ENCODE results near the gene VAT1L.

The VAT1L gene

DNA sequence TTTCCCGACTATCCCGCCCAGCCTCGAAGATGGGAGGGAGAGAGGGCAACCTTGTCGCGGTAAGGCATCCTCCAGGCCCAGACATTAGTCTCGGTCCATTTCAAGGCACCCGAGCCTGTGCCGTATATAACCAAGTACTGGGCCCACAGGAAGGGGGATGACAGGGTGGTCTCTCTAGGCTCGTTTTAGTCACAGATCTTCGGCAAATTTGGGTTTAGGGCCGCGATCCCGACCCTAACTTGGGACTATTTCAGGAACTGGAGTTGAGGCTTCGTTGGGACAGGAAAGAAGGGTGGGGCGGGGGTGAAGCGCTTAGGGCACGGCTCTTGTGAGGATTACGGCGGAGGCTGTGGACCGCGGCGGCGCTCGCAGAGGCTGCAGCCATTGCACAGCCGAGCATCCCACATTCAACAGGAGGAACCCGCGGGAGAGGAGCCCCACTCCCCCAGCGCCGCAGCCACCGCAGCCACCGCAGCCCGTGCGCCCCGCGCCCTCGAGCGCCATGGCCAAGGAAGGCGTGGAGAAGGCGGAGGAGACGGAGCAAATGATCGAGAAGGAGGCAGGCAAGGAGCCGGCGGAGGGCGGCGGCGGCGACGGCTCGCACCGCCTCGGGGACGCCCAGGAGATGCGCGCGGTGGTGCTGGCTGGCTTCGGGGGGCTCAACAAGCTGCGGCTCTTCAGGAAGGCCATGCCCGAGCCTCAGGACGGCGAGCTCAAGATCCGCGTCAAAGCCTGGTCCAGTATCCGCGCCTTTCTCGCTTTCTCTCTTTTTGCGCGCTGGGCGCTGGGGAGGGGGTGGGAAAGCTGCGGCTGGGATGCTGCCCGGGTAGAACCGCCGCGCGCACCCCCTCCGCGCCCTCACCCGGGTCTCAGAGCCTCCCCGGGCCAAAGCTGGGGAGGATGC is at the start of gene VAT1L:
VAT1L (plus strand) TSS at position 384 of the 904 bp plus-strand sequence; CDS start at position 503, 119 bp downstream.
- DNase-seq: peak; percentile 72

DNA sequence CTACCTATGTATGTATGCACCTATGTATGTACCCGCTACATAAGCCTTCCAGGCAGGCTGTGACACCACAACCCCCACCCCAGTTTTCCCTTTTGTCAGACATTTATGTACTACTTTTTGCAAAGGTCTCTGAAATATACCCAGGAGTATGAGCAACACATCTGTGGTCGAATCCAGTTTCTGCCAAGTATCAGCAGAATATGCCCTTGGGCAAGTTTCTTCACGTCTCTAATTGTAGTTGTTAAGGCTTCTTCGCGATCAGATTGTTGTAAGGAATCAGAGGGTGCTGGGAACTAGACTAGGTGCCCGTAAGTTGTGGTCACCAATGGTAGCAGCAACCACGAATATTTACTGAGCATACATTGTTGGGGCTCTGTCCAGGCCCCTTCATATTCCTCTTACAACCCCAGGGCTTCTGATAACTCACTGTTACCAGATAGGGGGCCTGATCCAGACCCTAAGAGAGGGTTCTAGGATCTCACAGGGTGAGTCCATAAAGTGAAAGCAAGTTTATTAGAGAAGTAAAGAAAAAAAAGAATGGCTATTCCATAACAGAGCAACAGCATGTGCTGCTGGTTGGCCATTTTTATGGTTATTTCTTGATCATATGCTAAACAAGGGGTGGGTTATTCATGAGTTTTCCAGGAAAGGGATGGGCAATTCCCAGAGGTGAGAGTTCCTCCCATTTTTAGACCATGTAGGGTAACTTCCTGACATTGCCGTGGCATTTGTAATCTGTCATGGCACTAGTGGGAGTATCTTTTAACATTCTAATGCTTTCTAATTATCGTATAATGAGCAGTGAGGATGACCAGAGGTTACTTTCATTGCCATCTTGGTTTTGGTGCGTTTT is 49.4 kb upstream of the VAT1L start:
- DNase-seq: no peak

GRCh38 chr16:77739559-77739892 is 48.8 kb upstream of the VAT1L start:
- no peak for DNase-seq

DNA sequence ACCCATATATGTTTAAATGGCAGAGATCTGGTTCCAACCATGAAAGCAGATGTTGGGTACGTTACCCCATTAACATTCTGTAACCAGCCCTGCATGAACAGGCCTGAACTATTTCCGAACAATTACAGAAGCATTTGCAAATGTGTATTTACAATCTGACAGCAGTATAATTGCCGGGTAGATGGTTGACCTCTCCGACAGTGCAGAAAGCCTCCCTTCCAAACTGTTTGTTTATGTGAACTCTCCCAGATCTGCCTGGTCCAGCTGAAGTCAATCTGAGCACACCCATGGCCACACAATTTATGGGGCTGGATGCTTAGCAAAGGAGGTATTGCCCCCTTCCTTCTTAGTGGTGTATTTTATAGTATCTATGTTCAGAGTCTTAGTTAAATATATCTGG is 44.2 kb upstream of the VAT1L start:
- DNase-seq: no peak

DNA sequence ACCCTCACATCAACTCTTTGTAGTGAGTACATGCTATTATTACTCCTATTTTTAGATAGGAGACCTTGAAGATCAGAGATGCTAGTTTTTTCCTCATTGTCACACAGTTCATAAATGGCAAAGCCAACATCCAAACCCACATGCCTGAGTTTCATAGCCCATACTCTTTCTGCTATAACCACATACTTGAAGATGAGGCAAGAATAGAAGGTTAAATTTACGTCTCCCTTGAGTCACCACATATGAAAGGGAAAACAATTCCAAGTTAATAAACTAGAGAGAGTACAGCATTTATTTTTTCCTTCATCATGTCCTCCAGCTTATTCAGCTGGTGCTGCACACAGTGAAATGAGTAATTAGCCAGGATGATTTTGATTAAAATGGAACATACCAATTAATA is 42.4 kb upstream of the VAT1L start:
- no peak for DNase-seq

DNA sequence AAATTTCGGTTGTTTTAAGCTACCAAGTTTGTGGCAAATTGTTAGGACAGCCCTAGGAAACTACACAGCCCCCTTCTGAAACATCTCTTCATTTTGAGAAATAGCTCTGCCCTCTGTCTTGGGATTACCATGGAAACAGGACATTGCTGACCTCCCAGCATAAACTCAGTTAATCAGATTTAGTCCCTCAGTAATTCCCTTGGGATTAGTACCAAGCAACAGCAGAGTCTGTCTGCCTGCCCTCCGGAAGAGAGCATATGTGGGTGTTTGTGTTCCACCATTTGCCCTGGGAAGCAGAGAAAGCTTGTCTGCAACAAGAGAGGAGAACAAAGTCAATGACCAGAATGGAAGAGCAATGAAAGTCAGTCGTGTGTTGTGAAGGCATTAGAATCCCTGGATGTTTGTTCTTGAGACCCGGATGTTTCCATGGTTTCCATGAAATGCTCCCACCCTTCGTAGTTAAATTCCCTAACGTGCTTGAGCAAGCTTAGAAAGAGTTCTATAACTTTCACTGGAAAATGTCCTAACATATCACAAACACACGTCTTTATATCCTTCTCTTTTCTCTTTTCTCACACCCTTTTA is 39.9 kb upstream of the VAT1L start:
- DNase-seq: no peak

DNA sequence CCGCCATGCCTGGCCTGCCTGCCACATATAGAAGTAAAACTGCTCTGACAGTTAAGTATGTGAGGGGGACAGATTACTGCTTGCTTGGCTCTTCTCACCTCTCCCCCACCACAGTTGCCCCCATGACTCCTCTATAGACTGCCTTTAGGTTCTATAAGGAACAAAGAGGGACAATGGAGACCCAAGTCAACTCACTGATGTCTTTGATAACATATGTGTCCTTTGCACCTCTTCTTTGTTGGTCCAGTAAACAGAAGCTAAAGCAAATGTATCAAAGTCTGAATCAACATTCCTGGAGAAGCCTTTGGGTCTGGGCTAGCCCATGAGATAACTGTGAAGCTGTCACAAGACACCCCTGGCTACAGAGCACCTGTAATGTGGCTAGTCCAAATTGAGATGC is 38.9 kb upstream of the VAT1L start:
- no peak for DNase-seq

DNA sequence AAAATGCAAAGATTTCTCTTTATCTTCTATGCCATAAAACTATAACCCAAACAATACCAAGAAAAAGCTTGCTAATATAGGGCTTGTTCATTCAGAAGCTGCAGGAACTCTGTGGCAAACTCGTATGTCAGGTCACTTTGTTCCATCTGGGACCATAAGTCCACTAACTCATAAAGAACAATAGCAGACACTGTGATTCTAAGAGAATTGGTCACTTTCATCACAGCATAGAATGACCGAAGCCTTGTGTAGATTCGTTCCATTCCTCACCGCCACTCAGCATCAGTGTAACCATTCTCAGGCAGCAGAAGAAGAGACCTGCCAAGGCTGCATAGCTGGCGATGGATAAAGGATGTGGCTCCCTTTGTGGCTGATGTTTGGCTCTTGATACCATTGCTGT is 30.3 kb upstream of the VAT1L start:
- no peak for DNase-seq

DNA sequence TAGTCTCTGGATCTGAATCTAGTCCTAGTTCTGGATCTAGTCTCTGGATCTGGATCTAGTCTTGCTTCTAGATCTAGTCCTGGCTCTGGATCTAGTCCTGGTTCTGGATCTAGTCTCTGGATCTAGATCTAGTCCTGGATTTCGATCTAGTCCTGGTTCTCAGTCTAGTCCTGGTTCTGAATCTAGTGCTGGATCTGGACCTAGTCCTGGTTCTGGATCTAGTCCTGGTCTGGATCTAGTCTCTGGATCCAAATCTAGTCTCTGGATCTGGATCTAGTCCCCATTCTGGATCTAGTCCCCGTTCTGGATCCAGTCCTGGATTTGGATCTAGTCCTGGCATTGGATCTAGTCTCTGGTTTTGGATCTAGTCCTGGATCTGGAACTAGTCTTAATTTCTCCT is 29.9 kb upstream of the VAT1L start:
- no peak for DNase-seq

DNA sequence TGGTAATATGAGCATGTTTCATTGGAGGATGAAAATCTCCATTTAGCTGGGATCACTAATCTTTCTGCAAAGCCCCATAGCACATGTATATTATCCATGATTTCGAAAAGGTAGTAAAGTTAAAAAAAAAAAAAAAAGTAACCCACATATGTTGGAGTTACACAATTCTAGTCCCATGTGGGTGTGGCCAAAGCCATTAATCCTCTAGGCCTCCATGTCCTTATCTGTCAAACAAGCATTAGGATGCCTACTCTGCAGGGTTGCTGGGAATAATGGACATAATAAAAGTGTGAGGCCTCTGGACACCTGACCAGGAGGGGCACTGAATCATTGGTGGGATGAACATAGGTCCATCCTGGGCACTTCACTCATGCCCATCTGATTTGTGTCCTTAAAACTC is 29.2 kb upstream of the VAT1L start:
- DNase-seq: no peak

DNA sequence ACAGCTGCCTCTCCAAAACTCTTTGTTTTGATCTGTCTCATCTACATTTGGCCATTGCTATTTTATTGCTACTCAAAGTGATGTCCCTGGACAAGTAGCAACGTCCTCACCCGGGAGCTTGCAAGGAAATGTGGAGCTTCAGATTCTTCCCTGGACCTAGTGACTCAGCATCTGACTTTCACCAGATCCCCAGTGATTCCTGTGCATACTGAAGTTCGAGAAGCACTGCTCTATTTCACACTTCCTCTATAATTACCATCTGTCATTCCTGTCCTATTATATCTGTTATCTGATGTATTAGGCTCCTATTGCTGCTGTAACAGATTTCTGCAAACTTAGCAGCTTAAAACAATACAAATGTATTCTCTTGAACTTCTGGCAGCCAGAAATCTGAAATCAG is 28.5 kb upstream of the VAT1L start:
- DNase-seq: no peak

GRCh38 chr16:77760800-77761199 is 27.6 kb upstream of the VAT1L start:
- DNase-seq: no peak

DNA sequence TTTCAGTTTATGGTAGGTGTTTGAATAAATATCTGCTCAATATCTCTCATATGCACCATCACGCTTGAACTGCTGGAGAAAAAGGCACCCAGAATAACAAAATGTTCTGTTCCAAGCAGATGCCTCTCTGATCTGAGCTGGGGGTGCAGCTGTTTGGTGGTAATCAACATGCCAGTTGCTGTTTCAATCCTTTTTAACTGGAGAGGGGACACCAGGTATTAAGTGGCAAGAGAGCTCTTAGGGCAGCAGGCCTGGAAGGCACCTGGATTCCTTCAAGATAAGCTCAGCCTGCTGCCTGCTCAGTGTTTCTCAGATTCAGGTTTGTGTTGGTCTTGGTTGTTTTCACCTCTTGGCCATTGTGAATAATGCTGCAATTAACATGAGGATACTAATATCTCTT is 27.2 kb upstream of the VAT1L start:
- no peak for DNase-seq

- DNase-seq: no peak
Observed at GRCh38 chr16:77762262-77762661, 26.1 kb upstream of the VAT1L start.

GRCh38 chr16:77763994-77764393 is 24.4 kb upstream of the VAT1L start:
- DNase-seq: no peak

GRCh38 chr16:77767211-77767610 is 21.2 kb upstream of the VAT1L start:
- no peak for DNase-seq

GRCh38 chr16:77767826-77768225 is 20.5 kb upstream of the VAT1L start:
- no peak for DNase-seq

GRCh38 chr16:77775911-77776909 is 12.2 kb upstream of the VAT1L start:
- no peak for DNase-seq

DNA sequence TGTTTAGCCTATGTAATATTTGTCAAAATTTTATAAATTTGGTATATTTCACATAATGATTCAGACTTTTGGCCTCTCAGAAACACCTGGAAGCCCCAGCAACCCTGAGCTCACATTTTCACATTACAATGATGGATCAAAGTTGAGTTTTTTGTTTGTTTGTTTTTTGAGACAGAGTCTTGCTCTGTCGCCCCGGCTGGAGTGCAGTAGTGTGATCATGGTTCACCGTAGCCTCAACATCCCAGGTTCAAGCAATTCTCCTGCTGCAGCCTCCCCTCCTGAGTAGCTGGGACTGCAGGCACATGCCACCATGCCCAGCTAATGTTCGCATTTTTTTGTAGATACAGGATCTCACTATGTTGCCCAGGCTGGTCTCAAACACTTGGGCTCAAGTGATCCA is 10.6 kb upstream of the VAT1L start:
- no peak for DNase-seq

GRCh38 chr16:77780378-77780837 is 8.0 kb upstream of the VAT1L start:
- no peak for DNase-seq

DNA sequence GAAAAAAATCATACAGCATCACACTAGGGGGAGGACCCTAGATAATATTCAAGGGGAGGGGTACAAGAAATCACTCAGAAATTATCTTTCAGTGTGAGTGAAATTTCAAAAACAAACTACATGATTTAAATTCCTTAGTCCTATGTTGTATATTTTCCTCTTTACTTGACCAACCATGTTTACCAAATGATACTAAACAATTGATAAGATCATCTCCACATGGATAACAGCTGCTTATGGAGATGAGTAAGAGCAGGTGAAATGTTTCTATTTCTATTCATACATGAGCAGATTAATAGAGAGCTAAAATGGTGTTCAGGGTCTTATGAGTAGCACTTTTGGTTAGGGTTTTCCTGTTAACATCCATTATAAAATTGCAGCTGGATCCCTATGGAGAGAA is 7.3 kb upstream of the VAT1L start:
- DNase-seq: no peak

DNA sequence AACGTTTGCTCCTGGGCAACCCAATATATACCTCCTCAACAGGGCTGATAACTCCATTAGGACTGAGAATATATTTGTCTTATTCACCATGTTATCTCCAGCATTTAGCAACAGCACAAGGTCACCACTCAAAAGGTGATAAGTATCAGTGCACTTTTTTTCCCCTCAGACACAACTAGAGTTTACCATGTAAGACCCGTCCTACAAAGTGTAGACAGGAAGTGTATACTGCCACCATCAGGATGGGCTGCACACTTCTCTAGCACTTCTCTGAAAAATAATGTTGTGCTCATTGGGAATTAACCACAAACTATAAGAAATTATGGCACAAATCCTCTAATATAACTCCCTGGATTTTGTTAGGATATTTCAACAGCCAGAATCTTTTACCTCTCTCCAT is 5.7 kb upstream of the VAT1L start:
- DNase-seq: no peak

Data from midbrain (tissue), 1 donor.